PC-9 (cell line): ENCODE measurements around the gene FES. TPM values are rescaled to one million over a fixed set of nuclear protein-coding genes. Genes with fewer than 3 reads are reported as not detected.

ENCODE experiments used
- BruUV-seq: library from RNA; stranded (reverse); fragments of 400-500 nt; replicated peaks from 2 replicates; lab custom pipeline; 2021; lab: Mats Ljungman, UMichigan
- CTCF ChIA-PET: fragments of 300-600 bp; sonication (Branson Sonifier 250); formaldehyde crosslinking; loops from one replicate; lab custom pipeline; 2022; ENCODE audit warnings: antibody characterized with exemption; lab: Charles Lee
- POLR2A ChIA-PET: fragments of 300-600 bp; sonication (Branson Sonifier 250); formaldehyde crosslinking; loops from one replicate; lab custom pipeline; 2022; ENCODE audit warnings: antibody characterized with exemption; ENCODE audit not compliant: unreplicated experiment; lab: Charles Lee
- DNase-seq, 2 experiments: peaks; one replicate each; pipeline versions ENCODE4 v3.0.0 to v3.0.0-alpha.2; 2015 to 2022; ENCODE audit warnings: mixed read lengths in 1 of 2
- H2AFZ ChIP-seq: fragments of 200-600 bp; sonication (generic); 2 replicates; pipeline ENCODE4 v1.8.1; 2017; ENCODE audit warnings: antibody characterized with exemption
- H3F3A ChIP-seq: fragments of 200-600 bp; sonication (generic); 2 replicates; pipeline ENCODE4 v1.8.1; 2017; ENCODE audit warnings: antibody characterized with exemption, mild to moderate bottlenecking, low read depth; ENCODE audit not compliant: insufficient read depth
- H3K27ac ChIP-seq: fragments of 200-600 bp; sonication (generic); 2 replicates; pipeline ENCODE4 v1.6.1; 2016; ENCODE audit warnings: mixed run types
- H3K27me3 ChIP-seq: fragments of 200-600 bp; sonication (generic); 2 replicates; pipeline ENCODE4 v1.6.1; 2016; ENCODE audit warnings: low read depth, mixed run types; ENCODE audit not compliant: insufficient read depth
- H3K36me3 ChIP-seq: fragments of 200-600 bp; sonication (generic); 2 replicates; pipeline ENCODE4 v1.6.1; 2016; ENCODE audit warnings: low read depth, mixed run types
- H3K4me1 ChIP-seq: fragments of 200-600 bp; sonication (generic); replicated peaks from 2 replicates; pipeline ENCODE4 v1.6.1; 2016; ENCODE audit warnings: mixed run types; ENCODE audit not compliant: insufficient read depth
- H3K4me2 ChIP-seq: fragments of 200-600 bp; sonication (generic); 2 replicates; pipeline ENCODE4 v1.6.1; 2017; ENCODE audit warnings: mixed run types
- H3K4me3 ChIP-seq: fragments of 200-600 bp; sonication (generic); 2 replicates; pipeline ENCODE4 v1.6.1; 2016; ENCODE audit warnings: mixed run types
- H3K79me2 ChIP-seq: fragments of 200-600 bp; sonication (generic); 2 replicates; pipeline ENCODE4 v1.6.1; 2017; ENCODE audit warnings: low read depth, mixed run types
- H3K9me2 ChIP-seq: fragments of 200-600 bp; sonication (generic); 2 replicates; pipeline ENCODE4 v1.8.1; 2017; ENCODE audit warnings: mild to moderate bottlenecking; ENCODE audit not compliant: insufficient read depth
- H3K9me3 ChIP-seq: fragments of 200-600 bp; sonication (generic); 2 replicates; pipeline ENCODE4 v1.8.1; 2016; ENCODE audit warnings: low read depth; ENCODE audit not compliant: insufficient read depth
- H4K20me1 ChIP-seq: fragments of 200-600 bp; sonication (generic); 2 replicates; pipeline ENCODE4 v1.8.1; 2017; ENCODE audit not compliant: insufficient read depth
- EZH2 ChIP-seq: fragments of 200-600 bp; sonication (generic); IDR thresholded peaks from 2 replicates; pipeline ENCODE4 v1.8.0; 2017; ENCODE audit warnings: antibody characterized with exemption, low read depth
- intact Hi-C: fragments of 100-400 bp; cut with micrococcal nuclease; formaldehyde crosslinking; loops from one replicate; pipeline ENCODE4 v1.10.0; 2022; ENCODE audit not compliant: unreplicated experiment
- total RNA-seq: library from RNA; stranded (reverse); gene quantifications from 2 replicates; pipeline ENCODE4 v1.2.3, GENCODE V29; 2021
- TF ChIP-seq, protein P1 (sequence below): fragments of 200-600 bp; sonication (generic); conservative IDR thresholded peaks from 2 replicates; pipeline ENCODE4 v1.6.1; 2017; ENCODE audit warnings: mixed run types, antibody characterized with exemption, mild to moderate bottlenecking, moderate library complexity

FES gene
- total RNA-seq, 1 experiment from 2014 or later: 3.8 TPM

DNA sequence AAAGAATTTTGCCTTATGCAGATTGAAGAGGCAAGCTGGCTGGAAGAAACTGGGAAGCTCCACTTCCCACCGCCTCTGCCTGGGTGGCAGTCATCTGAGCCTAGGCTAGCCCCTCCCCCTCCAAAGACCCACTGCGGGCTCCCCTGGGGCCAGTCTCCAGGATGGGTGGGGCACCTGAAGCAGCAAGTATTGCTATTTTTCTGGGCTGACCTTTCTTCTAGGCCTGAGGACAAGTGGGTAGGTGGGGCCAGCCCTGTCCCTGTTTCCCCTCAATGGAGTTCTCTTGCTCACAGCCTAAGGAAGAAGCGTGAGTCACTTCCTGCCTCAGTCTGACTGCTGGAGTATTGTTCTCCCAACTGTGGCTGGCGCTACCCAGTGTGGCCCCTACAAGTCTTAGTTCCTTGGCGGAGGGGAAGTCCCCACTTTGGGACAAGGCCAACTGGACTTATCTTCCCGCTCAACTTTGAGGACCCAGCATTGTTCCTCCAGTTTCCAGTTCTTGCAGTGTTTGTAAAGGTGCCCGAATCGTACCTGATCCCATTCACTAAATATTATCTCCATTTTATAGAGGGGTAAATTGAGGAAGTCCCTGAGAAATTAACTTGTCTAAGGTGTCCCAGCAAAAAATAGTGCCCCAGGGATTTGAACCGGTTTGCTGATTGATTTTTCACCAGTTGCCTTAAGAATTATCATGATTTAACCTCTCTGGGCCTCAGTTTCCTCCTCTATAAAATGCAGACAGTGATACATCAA lies 14.5 kb upstream of the FES start:
- no peak overlapping the region for H2AFZ ChIP-seq
- POLR2A ChIA-PET: no interaction called here

DNA sequence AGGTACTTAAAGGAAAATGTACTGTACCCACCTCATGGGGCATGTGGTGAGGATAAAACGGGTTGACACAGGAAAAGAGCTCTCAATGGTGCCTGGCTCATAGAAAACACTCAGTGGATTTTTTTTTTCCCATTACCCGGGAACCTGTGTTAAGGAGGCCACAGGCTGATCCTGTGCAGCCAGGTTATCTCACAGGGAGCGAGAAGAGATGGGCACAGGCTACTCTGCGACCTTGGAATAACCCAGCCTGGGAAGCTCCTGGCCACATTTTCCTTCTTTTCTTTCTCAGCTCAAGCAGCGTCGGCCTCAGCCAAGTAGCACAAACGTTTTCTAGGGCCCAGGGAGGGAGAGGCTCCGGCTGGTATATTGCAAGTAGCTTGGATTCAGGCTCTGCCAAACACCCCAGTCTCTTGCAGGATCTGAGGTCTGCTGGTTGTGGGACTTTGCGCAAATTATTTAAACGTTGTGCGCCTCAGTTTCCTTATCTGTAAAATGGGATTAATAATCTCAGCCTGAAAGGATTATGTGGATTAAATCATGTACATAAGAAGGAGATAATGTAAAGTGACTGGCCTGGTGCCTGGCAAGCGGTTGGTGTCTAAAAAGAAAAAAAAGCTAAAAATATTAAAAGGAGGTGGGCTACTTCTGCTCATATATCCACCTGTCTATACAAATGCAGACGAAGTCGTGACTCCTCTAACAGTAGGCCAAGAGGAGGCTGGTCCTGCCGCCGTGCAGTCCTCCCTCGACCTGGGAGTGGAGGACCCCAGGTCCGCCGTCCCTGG lies 13.8 kb upstream of the FES start:
- Histone ChIP-seq H3K27me3 (no peaks in the 10 kb centered on the region), H3F3A (peaks cover 54% of the 10 kb centered on the region), H3K4me1 (peaks cover 64% of the 10 kb centered on the region), H2AFZ (peak overlapping the region; percentile 83), H3K9me3 (no peaks in the 10 kb centered on the region), H3K9me2 (no peaks in the 10 kb centered on the region), H4K20me1 (peaks cover 23% of the 10 kb centered on the region), H3K4me3 (peak overlapping the region; percentile 73), H3K27ac (peak overlapping the region; percentile 72), H3K4me2 (peak overlapping the region; percentile 77), H3K79me2 (peaks cover 32% of the 10 kb centered on the region), H3K36me3 (no peaks in the 10 kb centered on the region)
- DNase-seq: no peak
- intact Hi-C loops: loop anchor here (5.0 kb wide), 4 partner anchors 153 to 393 kb away; partner anchors contain the start of gene BLM
- POLR2A ChIA-PET: interaction anchor here (0.6 kb wide), 1 partner anchor 59 kb away, joined by 5 read pairs; no protein-coding TSS in a partner anchor
- TSS peak; percentile 70 for BruUV-seq
- CTCF ChIA-PET: interaction anchor here (1.0 kb wide), 1 partner anchor 194 kb away, joined by 3 read pairs; no protein-coding TSS in a partner anchor
- TF ChIP-seq, protein P1, sequence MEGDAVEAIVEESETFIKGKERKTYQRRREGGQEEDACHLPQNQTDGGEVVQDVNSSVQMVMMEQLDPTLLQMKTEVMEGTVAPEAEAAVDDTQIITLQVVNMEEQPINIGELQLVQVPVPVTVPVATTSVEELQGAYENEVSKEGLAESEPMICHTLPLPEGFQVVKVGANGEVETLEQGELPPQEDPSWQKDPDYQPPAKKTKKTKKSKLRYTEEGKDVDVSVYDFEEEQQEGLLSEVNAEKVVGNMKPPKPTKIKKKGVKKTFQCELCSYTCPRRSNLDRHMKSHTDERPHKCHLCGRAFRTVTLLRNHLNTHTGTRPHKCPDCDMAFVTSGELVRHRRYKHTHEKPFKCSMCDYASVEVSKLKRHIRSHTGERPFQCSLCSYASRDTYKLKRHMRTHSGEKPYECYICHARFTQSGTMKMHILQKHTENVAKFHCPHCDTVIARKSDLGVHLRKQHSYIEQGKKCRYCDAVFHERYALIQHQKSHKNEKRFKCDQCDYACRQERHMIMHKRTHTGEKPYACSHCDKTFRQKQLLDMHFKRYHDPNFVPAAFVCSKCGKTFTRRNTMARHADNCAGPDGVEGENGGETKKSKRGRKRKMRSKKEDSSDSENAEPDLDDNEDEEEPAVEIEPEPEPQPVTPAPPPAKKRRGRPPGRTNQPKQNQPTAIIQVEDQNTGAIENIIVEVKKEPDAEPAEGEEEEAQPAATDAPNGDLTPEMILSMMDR: no peak
- TF ChIP-seq EZH2: no peak

More for the DNA sequence above, 14.5 kb upstream of the FES start:
- no peaks in the 10 kb centered on the region for H3K27me3 ChIP-seq
- intact Hi-C loops: loop anchor here (5.0 kb wide), 4 partner anchors 152 to 392 kb away; partner anchors contain the start of gene BLM
- peaks cover 16% of the 10 kb centered on the region for H4K20me1 ChIP-seq
- H3K4me3 ChIP-seq: peak overlapping the region; percentile 73; the same call in 1 of the 2 replicates
- peaks cover 54% of the 10 kb centered on the region for H3F3A ChIP-seq
- H3K27ac ChIP-seq: peak overlapping the region; percentile 72
- H3K79me2 ChIP-seq: peaks cover 32% of the 10 kb centered on the region
- no peak for TF ChIP-seq EZH2
- TF ChIP-seq, protein P1: no peak
- H3K36me3 ChIP-seq: no peaks in the 10 kb centered on the region
- CTCF ChIA-PET: interaction anchor here (0.6 kb wide), 1 partner anchor 62 kb away, joined by 3 read pairs; the partner anchor contains the start of gene HDDC3
- no TSS peak for BruUV-seq
- no peaks in the 10 kb centered on the region for H3K9me3 ChIP-seq
- DNase-seq: peak; percentile 83
- H3K4me2 ChIP-seq: peak overlapping the region; percentile 77
- H3K4me1 ChIP-seq: peaks cover 66% of the 10 kb centered on the region
- no peaks in the 10 kb centered on the region for H3K9me2 ChIP-seq

DNA sequence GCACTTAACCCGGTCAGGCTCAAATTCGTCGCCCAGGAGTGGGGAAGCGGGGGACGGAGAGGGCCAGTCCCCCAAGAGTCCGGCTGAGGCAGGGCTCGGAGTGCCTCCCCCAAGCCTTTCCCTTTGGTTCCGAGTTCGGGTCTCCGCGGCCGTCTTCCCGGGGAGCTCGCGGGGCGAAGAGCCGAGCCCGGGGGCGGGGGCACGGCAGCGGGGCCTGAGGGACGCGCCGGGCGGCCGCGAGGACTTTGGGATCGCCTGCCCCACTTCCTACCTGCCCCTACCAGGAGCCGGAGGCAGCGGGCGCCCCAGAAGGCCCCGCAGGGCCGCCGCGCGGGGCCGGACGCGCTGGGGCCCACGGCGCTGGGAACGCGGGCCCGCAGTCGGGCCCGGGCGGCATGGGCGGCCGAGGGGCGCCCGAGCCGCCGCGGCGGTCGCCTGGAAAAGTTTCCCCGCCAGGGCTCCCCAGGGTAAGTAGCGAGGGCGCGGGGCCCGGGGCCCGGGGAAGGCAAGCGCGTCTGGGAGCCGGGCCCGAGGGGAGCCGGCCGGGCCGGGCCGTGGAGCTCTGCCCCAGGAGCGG lies 13.1 kb upstream of the FES start:
- ChIA-PET POLR2A (no interaction called here), CTCF (interaction anchor here (0.6 to 1.1 kb wide), 4 partner anchors 64 to 1376 kb away, joined by 3 to 8 read pairs (median 4); partner anchors contain the start of gene UNC45A)
- peak overlapping the region; percentile 95 for H3K4me2 ChIP-seq
- peak in 1 of 2 experiments; percentile 51 for DNase-seq
- H3K4me1 ChIP-seq: peaks cover 64% of the 10 kb centered on the region
- intact Hi-C loops: loop anchor here (5.0 kb wide), 4 partner anchors 154 to 394 kb away; partner anchors contain the start of gene BLM
- peak overlapping the region; percentile 72 for H3K27ac ChIP-seq
- H3K9me3 ChIP-seq: no peaks in the 10 kb centered on the region
- peaks cover 32% of the 10 kb centered on the region for H3K79me2 ChIP-seq
- TF ChIP-seq EZH2: no peak
- TF ChIP-seq, protein P1: no peak
- peaks cover 26% of the 10 kb centered on the region for H4K20me1 ChIP-seq
- H3F3A ChIP-seq: peaks cover 54% of the 10 kb centered on the region
- peak overlapping the region; percentile 73 for H3K4me3 ChIP-seq
- H3K27me3 ChIP-seq: no peaks in the 10 kb centered on the region
- H2AFZ ChIP-seq: peak overlapping the region; percentile 83
- H3K9me2 ChIP-seq: no peaks in the 10 kb centered on the region
- no peaks in the 10 kb centered on the region for H3K36me3 ChIP-seq
- no TSS peak for BruUV-seq
